ENCODE data around the gene HSD17B12. TPM values are rescaled to one million over a fixed set of nuclear protein-coding genes. Genes with fewer than 3 reads are reported as not detected.

Gene HSD17B12
- total and polyA plus RNA-seq, 9 donors: 27.2 to 46.7 (median 31.6) TPM

GRCh38 chr11:43685440-43685839 lies 4.9 kb downstream of the HSD17B12 start:
- peaks cover 5% of the 10 kb centered on the region for H3K36me3 ChIP-seq (ENCODE audit: control insufficient read depth, insufficient read depth, low read length)
- no peaks in the 10 kb centered on the region for H3K27me3 ChIP-seq (ENCODE audit: control insufficient read depth, insufficient read depth, low read length)
- WGBS (ENCODE audit: insufficient coverage): no CpG with 5 or more reads among the region's 4 CpGs
- H3K4me3 ChIP-seq (ENCODE audit: low read length): no peak overlapping the region
- H3K9me3 ChIP-seq (replicated peaks; ENCODE audit: control insufficient read depth, low read depth, low read length): no peaks in the 10 kb centered on the region
- H3K4me1 ChIP-seq (ENCODE audit: control insufficient read depth, insufficient read depth, low read length): peaks cover 4% of the 10 kb centered on the region
- no peak overlapping the region for H3K27ac ChIP-seq (ENCODE audit: low read length)
- no peak for DNase-seq

- 86% methylated on average over 4 of the region's 5 CpGs for WGBS (ENCODE audit: insufficient coverage)
- Histone ChIP-seq H3K9me3 (replicated peaks; ENCODE audit: control insufficient read depth, low read depth, low read length) (no peaks in the 10 kb centered on the region), H3K4me3 (ENCODE audit: low read length) (no peak overlapping the region), H3K27me3 (ENCODE audit: control insufficient read depth, insufficient read depth, low read length) (no peaks in the 10 kb centered on the region), H3K27ac (ENCODE audit: low read length) (no peak overlapping the region), H3K36me3 (ENCODE audit: control insufficient read depth, insufficient read depth, low read length) (peaks cover 8% of the 10 kb centered on the region), H3K4me1 (ENCODE audit: control insufficient read depth, insufficient read depth, low read length) (peaks cover 4% of the 10 kb centered on the region)
- DNase-seq: no peak
Measured at GRCh38 chr11:43686207-43686606, 5.7 kb downstream of the HSD17B12 start.

GRCh38 chr11:43687120-43687791 lies 6.7 kb downstream of the HSD17B12 start:
- no peaks in the 10 kb centered on the region for H3K9me3 ChIP-seq (replicated peaks; ENCODE audit: control insufficient read depth, low read depth, low read length)
- H3K27me3 ChIP-seq (ENCODE audit: control insufficient read depth, insufficient read depth, low read length): no peaks in the 10 kb centered on the region
- 65% methylated on average over 3 of the region's 3 CpGs for WGBS (ENCODE audit: insufficient coverage)
- DNase-seq: peak; percentile 37
- H3K27ac ChIP-seq (ENCODE audit: low read length): no peak overlapping the region
- H3K4me1 ChIP-seq (ENCODE audit: control insufficient read depth, insufficient read depth, low read length): peaks cover 4% of the 10 kb centered on the region
- H3K4me3 ChIP-seq (ENCODE audit: low read length): no peak overlapping the region
- peaks cover 11% of the 10 kb centered on the region for H3K36me3 ChIP-seq (ENCODE audit: control insufficient read depth, insufficient read depth, low read length)

- DNase-seq: no peak
- Histone ChIP-seq H3K27ac (ENCODE audit: low read length) (no peak overlapping the region), H3K4me1 (ENCODE audit: control insufficient read depth, insufficient read depth, low read length) (peaks cover 4% of the 10 kb centered on the region), H3K9me3 (replicated peaks; ENCODE audit: control insufficient read depth, low read depth, low read length) (no peaks in the 10 kb centered on the region), H3K36me3 (ENCODE audit: control insufficient read depth, insufficient read depth, low read length) (peaks cover 11% of the 10 kb centered on the region), H3K27me3 (ENCODE audit: control insufficient read depth, insufficient read depth, low read length) (no peaks in the 10 kb centered on the region), H3K4me3 (ENCODE audit: low read length) (no peak overlapping the region)
- WGBS (ENCODE audit: insufficient coverage): 100% methylated on average over 3 of the region's 4 CpGs
Measured at GRCh38 chr11:43688394-43688793, 7.9 kb downstream of the HSD17B12 start.

GRCh38 chr11:43689167-43689566 lies 8.6 kb downstream of the HSD17B12 start:
- no peaks in the 10 kb centered on the region for H3K27me3 ChIP-seq (ENCODE audit: control insufficient read depth, insufficient read depth, low read length)
- peaks cover 4% of the 10 kb centered on the region for H3K4me1 ChIP-seq (ENCODE audit: control insufficient read depth, insufficient read depth, low read length)
- no peaks in the 10 kb centered on the region for H3K9me3 ChIP-seq (replicated peaks; ENCODE audit: control insufficient read depth, low read depth, low read length)
- WGBS (ENCODE audit: insufficient coverage): 86% methylated on average over 1 of the region's 2 CpGs
- DNase-seq: no peak
- H3K27ac ChIP-seq (ENCODE audit: low read length): no peak overlapping the region
- no peak overlapping the region for H3K4me3 ChIP-seq (ENCODE audit: low read length)
- peaks cover 7% of the 10 kb centered on the region for H3K36me3 ChIP-seq (ENCODE audit: control insufficient read depth, insufficient read depth, low read length)

- Histone ChIP-seq H3K4me1 (ENCODE audit: control insufficient read depth, insufficient read depth, low read length) (peaks cover 4% of the 10 kb centered on the region), H3K36me3 (ENCODE audit: control insufficient read depth, insufficient read depth, low read length) (peaks cover 7% of the 10 kb centered on the region), H3K9me3 (replicated peaks; ENCODE audit: control insufficient read depth, low read depth, low read length) (no peaks in the 10 kb centered on the region), H3K27me3 (ENCODE audit: control insufficient read depth, insufficient read depth, low read length) (no peaks in the 10 kb centered on the region), H3K27ac (ENCODE audit: low read length) (no peak overlapping the region), H3K4me3 (ENCODE audit: low read length) (no peak overlapping the region)
- no peak for DNase-seq
- WGBS (ENCODE audit: insufficient coverage): 88% methylated on average over 5 of the region's 6 CpGs
Measured at GRCh38 chr11:43690929-43691725, 10.6 kb downstream of the HSD17B12 start.

- H3K4me1 ChIP-seq (ENCODE audit: control insufficient read depth, insufficient read depth, low read length): peaks cover 4% of the 10 kb centered on the region
- WGBS (ENCODE audit: insufficient coverage): no CpG with 5 or more reads among the region's 1 CpG
- H3K4me3 ChIP-seq (ENCODE audit: low read length): no peak overlapping the region
- DNase-seq: no peak
- no peaks in the 10 kb centered on the region for H3K9me3 ChIP-seq (replicated peaks; ENCODE audit: control insufficient read depth, low read depth, low read length)
- H3K27me3 ChIP-seq (ENCODE audit: control insufficient read depth, insufficient read depth, low read length): no peaks in the 10 kb centered on the region
- peaks cover 7% of the 10 kb centered on the region for H3K36me3 ChIP-seq (ENCODE audit: control insufficient read depth, insufficient read depth, low read length)
- H3K27ac ChIP-seq (ENCODE audit: low read length): no peak overlapping the region
Measured at GRCh38 chr11:43691806-43692205, 11.3 kb downstream of the HSD17B12 start.

- no peak for DNase-seq
- no peak overlapping the region for H3K4me3 ChIP-seq (ENCODE audit: low read length)
- H3K4me1 ChIP-seq (ENCODE audit: control insufficient read depth, insufficient read depth, low read length): no peaks in the 10 kb centered on the region
- no peaks in the 10 kb centered on the region for H3K9me3 ChIP-seq (replicated peaks; ENCODE audit: control insufficient read depth, low read depth, low read length)
- H3K36me3 ChIP-seq (ENCODE audit: control insufficient read depth, insufficient read depth, low read length): peaks cover 7% of the 10 kb centered on the region
- WGBS (ENCODE audit: insufficient coverage): 84% methylated on average over 2 of the region's 2 CpGs
- H3K27ac ChIP-seq (ENCODE audit: low read length): no peak overlapping the region
- no peaks in the 10 kb centered on the region for H3K27me3 ChIP-seq (ENCODE audit: control insufficient read depth, insufficient read depth, low read length)
Measured at GRCh38 chr11:43693069-43693468, 12.5 kb downstream of the HSD17B12 start.

- Histone ChIP-seq H3K27ac (ENCODE audit: low read length) (no peak overlapping the region), H3K4me3 (ENCODE audit: low read length) (no peak overlapping the region), H3K27me3 (ENCODE audit: control insufficient read depth, insufficient read depth, low read length) (no peaks in the 10 kb centered on the region), H3K9me3 (replicated peaks; ENCODE audit: control insufficient read depth, low read depth, low read length) (no peaks in the 10 kb centered on the region), H3K4me1 (ENCODE audit: control insufficient read depth, insufficient read depth, low read length) (no peaks in the 10 kb centered on the region), H3K36me3 (ENCODE audit: control insufficient read depth, insufficient read depth, low read length) (peaks cover 7% of the 10 kb centered on the region)
- no peak for DNase-seq
- no CpG with 5 or more reads among the region's 3 CpGs for WGBS (ENCODE audit: insufficient coverage)
Measured at GRCh38 chr11:43693731-43694130, 13.2 kb downstream of the HSD17B12 start.

- Histone ChIP-seq H3K4me1 (ENCODE audit: control insufficient read depth, insufficient read depth, low read length) (no peaks in the 10 kb centered on the region), H3K27ac (ENCODE audit: low read length) (no peak overlapping the region), H3K9me3 (replicated peaks; ENCODE audit: control insufficient read depth, low read depth, low read length) (no peaks in the 10 kb centered on the region), H3K27me3 (ENCODE audit: control insufficient read depth, insufficient read depth, low read length) (no peaks in the 10 kb centered on the region), H3K36me3 (ENCODE audit: control insufficient read depth, insufficient read depth, low read length) (peaks cover 7% of the 10 kb centered on the region), H3K4me3 (ENCODE audit: low read length) (no peak overlapping the region)
- WGBS (ENCODE audit: insufficient coverage): no CpG with 5 or more reads among the region's 2 CpGs
- DNase-seq: no peak
Measured at GRCh38 chr11:43694477-43694876, 13.9 kb downstream of the HSD17B12 start.
